Neural cell (in vitro differentiated cells): ENCODE results near the gene CAMK1D.

ENCODE experiments used
- EP300 ChIP-seq: fragments of 450-650 bp; conservative IDR thresholded peaks from 2 replicates; pipeline ENCODE4 v1.6.1; 2014; ENCODE audit warnings: antibody characterized with exemption, mild to moderate bottlenecking, moderate library complexity; ENCODE audit not compliant: poor library complexity, severe bottlenecking
- EZH2 ChIP-seq: fragments of 200-600, 300-800 bp; shearing (Covaris generic), sonication (generic); IDR thresholded peaks from 2 replicates; pipeline ENCODE4 v1.6.1; 2014; ENCODE audit warnings: antibody characterized with exemption, low read length, borderline replicate concordance, mild to moderate bottlenecking; ENCODE audit not compliant: insufficient read depth, poor library complexity, severe bottlenecking
- POLR2AphosphoS5 ChIP-seq: IDR thresholded peaks from 2 replicates; pipeline ENCODE4 v1.6.1; 2012
- TF ChIP-seq, protein P1 (sequence below): fragments of 450-650 bp; IDR thresholded peaks from 2 replicates; pipeline ENCODE4 v1.5.1; 2014; ENCODE audit warnings: antibody characterized with exemption, mild to moderate bottlenecking, moderate library complexity; ENCODE audit not compliant: poor library complexity, severe bottlenecking

DNA sequence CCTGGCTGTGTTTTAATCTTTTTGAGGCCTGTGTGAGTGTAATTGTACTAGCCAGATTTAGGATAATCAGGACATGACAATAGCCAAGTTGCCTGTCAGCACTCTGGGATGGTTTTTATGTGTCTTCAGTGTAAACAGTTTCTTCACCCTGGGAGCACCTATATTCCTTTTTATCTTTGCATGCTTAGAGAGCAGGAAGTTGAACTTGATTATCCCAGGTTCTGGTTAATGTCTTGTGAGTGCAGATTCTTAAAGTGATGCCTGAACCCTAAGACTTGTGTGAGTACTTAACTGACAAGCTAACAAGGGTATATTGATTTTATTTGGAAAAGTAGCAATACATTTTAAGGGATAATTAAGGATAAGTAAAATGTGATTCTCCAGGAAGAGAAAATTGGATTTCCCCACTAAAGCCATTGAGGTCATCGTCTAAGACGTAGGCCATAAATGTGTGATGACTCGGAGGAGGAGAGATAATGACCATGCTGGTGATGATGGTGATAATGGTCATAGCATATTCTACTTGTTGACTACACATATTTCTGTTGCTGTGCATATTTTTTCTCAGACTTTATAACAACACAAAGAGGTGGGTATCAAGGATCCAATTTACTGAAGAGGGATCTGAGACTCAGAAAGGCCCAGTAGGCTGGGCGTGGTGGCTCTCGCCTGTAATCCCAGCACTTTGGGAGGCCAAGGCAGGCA, 234.7 kb downstream of the CAMK1D start:
- TF ChIP-seq EP300 (no peak), POLR2AphosphoS5 (no peak), EZH2 (no peak)
- TF ChIP-seq, protein P1, sequence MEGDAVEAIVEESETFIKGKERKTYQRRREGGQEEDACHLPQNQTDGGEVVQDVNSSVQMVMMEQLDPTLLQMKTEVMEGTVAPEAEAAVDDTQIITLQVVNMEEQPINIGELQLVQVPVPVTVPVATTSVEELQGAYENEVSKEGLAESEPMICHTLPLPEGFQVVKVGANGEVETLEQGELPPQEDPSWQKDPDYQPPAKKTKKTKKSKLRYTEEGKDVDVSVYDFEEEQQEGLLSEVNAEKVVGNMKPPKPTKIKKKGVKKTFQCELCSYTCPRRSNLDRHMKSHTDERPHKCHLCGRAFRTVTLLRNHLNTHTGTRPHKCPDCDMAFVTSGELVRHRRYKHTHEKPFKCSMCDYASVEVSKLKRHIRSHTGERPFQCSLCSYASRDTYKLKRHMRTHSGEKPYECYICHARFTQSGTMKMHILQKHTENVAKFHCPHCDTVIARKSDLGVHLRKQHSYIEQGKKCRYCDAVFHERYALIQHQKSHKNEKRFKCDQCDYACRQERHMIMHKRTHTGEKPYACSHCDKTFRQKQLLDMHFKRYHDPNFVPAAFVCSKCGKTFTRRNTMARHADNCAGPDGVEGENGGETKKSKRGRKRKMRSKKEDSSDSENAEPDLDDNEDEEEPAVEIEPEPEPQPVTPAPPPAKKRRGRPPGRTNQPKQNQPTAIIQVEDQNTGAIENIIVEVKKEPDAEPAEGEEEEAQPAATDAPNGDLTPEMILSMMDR, result no peak
